K562 (cell line): ENCODE data around the gene HIP1R. TPM values are rescaled to one million over a fixed set of nuclear protein-coding genes. Genes with fewer than 3 reads are reported as not detected.

Source experiments
- ATAC-seq: fragments of 200-7000 bp; cut with Tn5 transposase; 3 replicates; pipeline ENCODE4 v1.9.1; 2020; ENCODE audit warnings: moderate library complexity
- BruUV-seq: library from RNA; stranded (reverse); fragments of 400-500 nt; replicated peaks from 2 replicates; lab custom pipeline; 2021; lab: Mats Ljungman, UMichigan
- CTCF ChIA-PET: fragments of 300-600 bp; formaldehyde crosslinking; extraction: SDS; loops from one replicate; lab custom pipeline; 2021; ENCODE audit warnings: low intra/inter-chr PET ratio; lab: Yijun Ruan, JAX
- POLR2A ChIA-PET: fragments of 300-600, 350-650 bp; sonication (Branson Sonifier 250); formaldehyde crosslinking; extraction: SDS; loops from one replicate; lab custom pipeline; 2021; ENCODE audit warnings: antibody characterized with exemption, inconsistent platforms; lab: Yijun Ruan, JAX
- DNase-seq, 4 experiments: peaks; one replicate each; pipeline versions ENCODE4 v3.0.0 to v3.0.0-alpha.2; 2011 to 2018; ENCODE audit warnings: low spot score in 3 of 4, mixed read lengths in 3 of 4; ENCODE audit errors: extremely low read depth in 1 of 4
- FAIRE-seq: peaks from 2 replicates; lab custom pipeline; 2011; peaks lifted over from hg19 to GRCh38; lab: Jason Lieb, UNC
- H2AFZ ChIP-seq: 2 replicates; pipeline ENCODE4 v1.6.0; 2011; ENCODE audit warnings: low read depth, low read length, control low read depth, inconsistent platforms
- H3K27ac ChIP-seq: fragments of 200-600 bp; 3 replicates; pipeline ENCODE4 v1.8.0; 2011; ENCODE audit warnings: low read depth, mild to moderate bottlenecking, control low read depth, inconsistent platforms, low read length, moderate library complexity, mixed read lengths; ENCODE audit errors: extremely low read depth
- H3K27me3 ChIP-seq, 2 experiments: fragments of 300-600 bp in 1 of 2; 2 replicates in 1 of 2; 3 replicates in 1 of 2; pipeline versions ENCODE4 v1.6.0 to v1.8.0; 2011; ENCODE audit warnings: inconsistent platforms in 2 of 2, low read length in 2 of 2, mild to moderate bottlenecking in 1 of 2, mixed read lengths in 1 of 2, moderate library complexity in 1 of 2; ENCODE audit not compliant: control insufficient read depth in 2 of 2, insufficient read depth in 2 of 2
- H3K36me3 ChIP-seq: fragments of 300-600 bp; 3 replicates; pipeline ENCODE4 v1.8.0; 2011; ENCODE audit warnings: mild to moderate bottlenecking, low read length, inconsistent platforms; ENCODE audit not compliant: control insufficient read depth, insufficient read depth
- H3K4me1 ChIP-seq, 2 experiments: fragments of 200-600 bp in 1 of 2; replicated peaks in 1 of 2; 2 replicates in 1 of 2; 3 replicates in 1 of 2; pipeline versions ENCODE4 v1.5.1 to v1.8.0; 2011; ENCODE audit warnings: inconsistent platforms in 2 of 2, low read length in 2 of 2, mild to moderate bottlenecking in 1 of 2, mixed read lengths in 1 of 2, moderate library complexity in 1 of 2; ENCODE audit not compliant: control insufficient read depth in 2 of 2, insufficient read depth in 2 of 2
- H3K4me2 ChIP-seq: 2 replicates; pipeline ENCODE4 v1.6.1; 2011; ENCODE audit warnings: low read length, control low read depth, inconsistent platforms, mixed read lengths; ENCODE audit not compliant: insufficient read depth
- H3K4me3 ChIP-seq: fragments of 200-600 bp; sonication (generic), shearing (Covaris generic); 2 replicates; pipeline ENCODE4 v1.5.1; 2016; ENCODE audit warnings: control low read depth, inconsistent platforms
- H3K79me2 ChIP-seq: fragments of 200-600 bp; 3 replicates; pipeline ENCODE4 v1.8.0; 2011; ENCODE audit warnings: low read length, inconsistent platforms; ENCODE audit not compliant: control insufficient read depth, insufficient read depth
- H3K9ac ChIP-seq, 2 experiments: 2 replicates each; pipeline versions ENCODE4 v1.6.0 to v1.6.1; 2011; ENCODE audit warnings: low read depth in 2 of 2, low read length in 2 of 2, control low read depth in 1 of 2, inconsistent platforms in 1 of 2, mild to moderate bottlenecking in 1 of 2, mixed read lengths in 1 of 2; ENCODE audit not compliant: insufficient read depth in 1 of 2
- H3K9me1 ChIP-seq: one replicate; pipeline ENCODE4 v1.6.0; 2011; ENCODE audit warnings: inconsistent platforms, mild to moderate bottlenecking, low read length, moderate library complexity; ENCODE audit not compliant: control insufficient read depth, insufficient read depth
- H3K9me3 ChIP-seq: replicated peaks from 2 replicates; pipeline ENCODE4 v1.5.1; 2011; ENCODE audit warnings: low read depth, low read length, inconsistent platforms; ENCODE audit not compliant: control insufficient read depth, insufficient read depth
- H4K20me1 ChIP-seq: replicated peaks from 2 replicates; pipeline ENCODE4 v1.6.1; 2011; ENCODE audit warnings: low read length, inconsistent platforms, mixed read lengths; ENCODE audit not compliant: control insufficient read depth, insufficient read depth
- BCL6 ChIP-seq: fragments of 250-450 bp; sonication (Bioruptor Pico); IDR thresholded peaks from 2 replicates; pipeline ENCODE4 v1.4.0; 2020
- CBX5 ChIP-seq: IDR thresholded peaks from 2 replicates; pipeline ENCODE4 v1.6.1; 2014; ENCODE audit warnings: low read depth, borderline replicate concordance
- GTF3C2 ChIP-seq: IDR thresholded peaks from 3 replicates; pipeline ENCODE4 v1.6.1; 2011; ENCODE audit warnings: borderline replicate concordance, mild to moderate bottlenecking, moderate library complexity; ENCODE audit not compliant: insufficient read length; ENCODE audit errors: extremely low read depth
- KAT2B ChIP-seq: IDR thresholded peaks from one replicate; pipeline ENCODE4 v1.6.1; 2012; ENCODE audit warnings: low read depth, mild to moderate bottlenecking, control low read depth, inconsistent platforms, low read length, moderate library complexity
- KAT7 ChIP-seq: sonication (generic); formaldehyde crosslinking; IDR thresholded peaks from 2 replicates; pipeline ENCODE4 v1.8.0; 2022; ENCODE audit warnings: missing genetic modification reagents, mild to moderate bottlenecking, borderline replicate concordance
- NCOA6 ChIP-seq: fragments of 450-650 bp; IDR thresholded peaks from 2 replicates; pipeline ENCODE4 v1.6.1; 2017; ENCODE audit warnings: mild to moderate bottlenecking
- SMAD1 ChIP-seq: fragments of 150-350 bp; IDR thresholded peaks from 2 replicates; pipeline ENCODE4 v1.6.1; 2014; ENCODE audit warnings: low read length, low read depth; ENCODE audit not compliant: partially characterized antibody
- ZNF398 ChIP-seq: fragments of 250-450 bp; sonication (Bioruptor Pico); IDR thresholded peaks from 2 replicates; pipeline ENCODE4 v1.8.0; 2021; ENCODE audit warnings: moderate library complexity, mild to moderate bottlenecking, inconsistent platforms
- WGBS: fragments of 100-300 bp; shearing (Covaris generic); methylation state at CpG from one replicate; pipeline ENCODE4 v1.1.6; 2016; ENCODE audit warnings: low coverage, mixed read lengths; ENCODE audit not compliant: insufficient coverage; ENCODE audit errors: missing lambda C conversion rate; 5-methylcytosine and 5-hydroxymethylcytosine counted together
- in situ Hi-C: fragments of 300-500 bp; cut with MboI; formaldehyde crosslinking; loops from 4 replicates; pipeline ENCODE4 v1.15.0; 2018; ENCODE audit warnings: inconsistent platforms, mixed read lengths
- intact Hi-C: fragments of 100-400 bp; cut with micrococcal nuclease; formaldehyde crosslinking; loops from 2 replicates; pipeline ENCODE4 v1.14.2; 2022
- polyA plus RNA-seq, 8 experiments: library from polyadenylated mRNA; depleted of rRNA in 4 of 8; stranded (reverse) in 5 of 8; unstranded in 3 of 8; fragments of >200 nt; fragmentation: Nextera tagmentation in 2 of 8; fragmentation: Illumina TruSeq in 1 of 8; extraction: Ambion mirVana in 2 of 8; extraction: Trizol in 1 of 8; gene quantifications; 2 replicates each; pipeline versions ENCODE4 v1.2.1 to v1.2.3, GENCODE V29; 2011 to 2014; ENCODE audit warnings: inconsistent platforms in 1 of 8, missing spikeins in 1 of 8
- total RNA-seq, 7 experiments: library from RNA; depleted of rRNA in 6 of 7; stranded (reverse); fragments of >200 nt in 6 of 7; fragmentation: Illumina TruSeq in 2 of 7; extraction: Trizol in 2 of 7; gene quantifications; 2 replicates each; pipeline versions ENCODE4 v1.2.1 to v1.2.3, GENCODE V29; 2011 to 2021; ENCODE audit warnings: low replicate concordance in 1 of 7

Gene HIP1R
- total and polyA plus RNA-seq, 9 of the 15 experiments (the other 6 are each of a cell fraction or from before 2014, with no cell fraction given), result 0.15 to 31.0 (median 14.2) TPM

- Histone ChIP-seq H3K9me1 (no peaks in the 10 kb centered on the region), H3K4me2 (no peak overlapping the region), H3K27me3 (no peaks in the 10 kb centered on the region), H3K4me3 (no peak overlapping the region), H3K36me3 (no peaks in the 10 kb centered on the region), H3K9me3 (no peaks in the 10 kb centered on the region), H2AFZ (no peak overlapping the region), H3K27ac (no peak overlapping the region), H3K79me2 (no peaks in the 10 kb centered on the region), H4K20me1 (peaks cover 15% of the 10 kb centered on the region), H3K9ac (no peak overlapping the region), H3K4me1 (peaks cover 0 to 32% of the 10 kb centered on the region in 2 experiments; a peak in 2 of 5 replicates)
- in situ Hi-C loops (loop anchor here (10.0 kb wide), 1 partner anchor 105 kb away; no protein-coding TSS in a partner anchor), intact Hi-C loops (no loop called here)
- no peak for FAIRE-seq
- DNase-seq, result no peak
- ChIA-PET POLR2A (interaction anchor here (0.6 to 1.0 kb wide), 3 partner anchors 9 to 339 kb away, joined by 3 to 4 read pairs (median 3); no protein-coding TSS in a partner anchor), CTCF (no interaction called here)
- BruUV-seq, result no TSS peak
- TF ChIP-seq KAT7 (CRISPR knock-in tag), result no peak
- TF ChIP-seq CBX5, result no peak
- TF ChIP-seq BCL6, result no peak
- no peak for ATAC-seq
- WGBS, result 93% methylated on average over 8 of the region's 14 CpGs
Observed at GRCh38 chr12:122850048-122850445, 14.8 kb downstream of the HIP1R start.

- Histone ChIP-seq H3K4me2 (no peak overlapping the region), H2AFZ (no peak overlapping the region), H3K4me3 (no peak overlapping the region), H3K36me3 (no peaks in the 10 kb centered on the region), H3K4me1 (peaks cover 0 to 31% of the 10 kb centered on the region in 2 experiments; a peak in 2 of 5 replicates), H3K9me3 (no peaks in the 10 kb centered on the region), H4K20me1 (peaks cover 11% of the 10 kb centered on the region), H3K9me1 (no peaks in the 10 kb centered on the region), H3K9ac (no peak overlapping the region), H3K27ac (no peak overlapping the region), H3K27me3 (no peaks in the 10 kb centered on the region), H3K79me2 (no peaks in the 10 kb centered on the region)
- CTCF ChIA-PET, result no interaction called here
- ATAC-seq (no peak), DNase-seq (no peak), FAIRE-seq (no peak)
- BruUV-seq, result no TSS peak
- intact Hi-C loops, result no loop called here
- POLR2A ChIA-PET, result no interaction called here
- 88% methylated on average over 19 of the region's 27 CpGs for WGBS
- in situ Hi-C loops, result loop anchor here (10.0 kb wide), 1 partner anchor 104 kb away; no protein-coding TSS in a partner anchor
- TF ChIP-seq ZNF398 (no peak), GTF3C2 (no peak), KAT7 (CRISPR knock-in tag) (no peak), KAT2B (no peak), NCOA6 (no peak), SMAD1 (no peak)
Observed at GRCh38 chr12:122850695-122851350, 15.6 kb downstream of the HIP1R start.
